HG02610 (cell line): ENCODE data around the gene ZBTB22.

Experiments
- ATAC-seq: cut with Tn5 transposase; IDR thresholded peaks from one replicate; pipeline ENCODE4 v1.9.1; 2021; ENCODE audit warnings: mild to moderate bottlenecking, moderate library complexity; ENCODE audit not compliant: unreplicated experiment

Gene ZBTB22

GRCh38 chr6:33333666-33334065 is 16.1 kb upstream of the ZBTB22 start:
- no peak for ATAC-seq

GRCh38 chr6:33330736-33331135 is 13.2 kb upstream of the ZBTB22 start:
- ATAC-seq, result no peak

GRCh38 chr6:33329058-33329457 is 11.5 kb upstream of the ZBTB22 start:
- no peak for ATAC-seq

- no peak for ATAC-seq
Observed at GRCh38 chr6:33324125-33324524, 6.6 kb upstream of the ZBTB22 start.

GRCh38 chr6:33323623-33323948 is 6.0 kb upstream of the ZBTB22 start:
- ATAC-seq, result no peak

- no peak for ATAC-seq
Observed at GRCh38 chr6:33321227-33321626, 3.7 kb upstream of the ZBTB22 start.

- no peak for ATAC-seq
Observed at GRCh38 chr6:33320315-33321181, 3.0 kb upstream of the ZBTB22 start.

GRCh38 chr6:33319939-33320314 is 2.4 kb upstream of the ZBTB22 start:
- no peak for ATAC-seq

- no peak for ATAC-seq
Observed at GRCh38 chr6:33318426-33319073, 1.0 kb upstream of the ZBTB22 start.

GRCh38 chr6:33317419-33317668 is 200 bp downstream of the ZBTB22 start:
- ATAC-seq, result no peak

- ATAC-seq, result no peak
Observed at GRCh38 chr6:33316603-33317418, 733 bp downstream of the ZBTB22 start.

GRCh38 chr6:33315793-33316602 is 1.5 kb downstream of the ZBTB22 start:
- no peak for ATAC-seq

- no peak for ATAC-seq
Observed at GRCh38 chr6:33314943-33315792, 2.4 kb downstream of the ZBTB22 start.

GRCh38 chr6:33314515-33314942 is 3.0 kb downstream of the ZBTB22 start:
- no peak for ATAC-seq

GRCh38 chr6:33313709-33314514 is 3.6 kb downstream of the ZBTB22 start, which contains the start of gene TAPBP:
TAPBP (minus strand) TSS chr6:33314078; CDS start chr6:33314041, 37 bp downstream.
- peak; percentile 35 for ATAC-seq

- peak; percentile 9 for ATAC-seq
Observed at GRCh38 chr6:33313105-33313708, 4.3 kb downstream of the ZBTB22 start.

GRCh38 chr6:33312361-33313104 is 5.0 kb downstream of the ZBTB22 start:
- no peak for ATAC-seq

GRCh38 chr6:33306356-33306755 is 11.2 kb downstream of the ZBTB22 start:
- ATAC-seq, result no peak
